NCI-H146 (cell line): ENCODE results near the gene CAB39L.

Source experiments
- DNase-seq: peaks from one replicate; lab custom pipeline; 2025; lab: John Stamatoyannopoulos, UW

The CAB39L gene

DNA sequence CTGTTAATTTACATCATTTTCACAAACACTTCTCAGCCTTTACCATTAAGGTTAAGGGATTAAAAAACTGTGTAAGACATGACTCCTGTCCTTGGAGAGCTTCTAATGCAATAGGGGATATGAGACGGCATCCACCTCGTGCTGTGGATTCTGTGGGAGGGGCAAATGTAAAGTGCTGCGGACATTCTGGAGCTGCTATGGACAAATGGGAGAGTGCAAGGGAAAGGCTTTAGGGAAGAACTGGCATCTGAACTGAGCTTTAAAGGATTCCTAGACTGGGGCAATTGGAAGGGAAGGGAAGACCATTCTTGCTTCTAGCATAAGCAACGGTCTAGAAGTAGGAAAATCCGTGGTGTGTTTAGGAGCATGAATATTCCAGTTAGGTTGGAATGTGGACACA is 164.8 kb downstream of the CAB39L start:
- DNase-seq, result no peak

DNA sequence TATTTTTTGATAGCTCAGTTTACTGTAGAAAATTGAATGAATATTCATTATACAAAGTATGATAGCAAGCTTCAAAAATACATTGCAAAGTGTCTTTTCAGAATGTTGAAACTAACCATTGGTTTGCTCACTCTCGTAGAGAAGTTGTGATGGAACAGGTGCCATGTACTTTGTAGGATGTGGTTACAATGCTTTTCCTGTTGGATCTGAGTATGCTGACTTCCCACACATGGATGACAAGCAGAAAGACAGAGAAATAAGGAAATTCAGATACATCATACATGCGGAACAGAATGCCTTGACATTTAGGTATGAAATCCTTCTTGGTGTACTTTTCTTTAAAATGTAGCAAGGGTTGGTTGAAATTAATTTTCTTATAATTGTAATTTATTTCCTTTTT is 165.7 kb downstream of the CAB39L start:
- no peak for DNase-seq

DNA sequence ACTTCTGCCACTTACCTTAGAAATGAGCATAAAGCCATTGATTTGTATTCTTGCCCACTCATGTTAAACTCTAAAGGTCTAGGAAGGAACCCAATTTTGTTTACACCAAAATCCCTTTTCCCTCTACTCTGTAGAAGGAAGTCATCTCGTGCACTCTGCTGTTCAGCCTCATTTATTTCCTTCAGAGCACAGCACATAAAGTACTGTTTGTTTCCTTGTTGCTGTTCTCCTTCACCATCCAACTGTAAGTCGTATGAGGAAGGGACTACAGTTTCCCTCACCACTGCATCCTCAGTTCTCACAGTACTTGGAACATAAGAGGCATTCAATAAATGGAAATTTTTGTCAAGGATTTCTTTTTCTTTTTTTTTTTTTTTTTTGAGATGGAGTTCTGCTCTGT is 171.6 kb downstream of the CAB39L start:
- no peak for DNase-seq

DNA sequence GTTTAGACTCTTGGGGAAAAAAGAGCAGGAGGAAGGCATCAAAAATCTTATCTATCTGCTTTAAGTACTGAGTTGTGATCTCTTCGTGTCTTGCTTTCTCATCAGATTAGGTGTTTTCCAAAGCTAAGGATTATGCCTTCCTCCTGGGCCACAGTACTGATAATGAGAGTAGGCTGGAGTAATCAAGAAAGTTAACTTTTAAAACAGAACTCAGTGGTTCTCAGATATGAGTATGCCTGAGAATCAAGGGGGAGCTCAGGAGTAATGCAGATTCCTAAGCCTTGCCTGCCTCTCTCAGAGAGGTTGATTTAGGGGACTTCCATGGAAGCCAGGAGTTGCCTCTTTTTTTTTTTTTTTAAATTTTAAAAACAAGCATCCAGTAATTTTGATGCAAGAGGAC is 172.6 kb downstream of the CAB39L start:
- DNase-seq, result no peak

DNA sequence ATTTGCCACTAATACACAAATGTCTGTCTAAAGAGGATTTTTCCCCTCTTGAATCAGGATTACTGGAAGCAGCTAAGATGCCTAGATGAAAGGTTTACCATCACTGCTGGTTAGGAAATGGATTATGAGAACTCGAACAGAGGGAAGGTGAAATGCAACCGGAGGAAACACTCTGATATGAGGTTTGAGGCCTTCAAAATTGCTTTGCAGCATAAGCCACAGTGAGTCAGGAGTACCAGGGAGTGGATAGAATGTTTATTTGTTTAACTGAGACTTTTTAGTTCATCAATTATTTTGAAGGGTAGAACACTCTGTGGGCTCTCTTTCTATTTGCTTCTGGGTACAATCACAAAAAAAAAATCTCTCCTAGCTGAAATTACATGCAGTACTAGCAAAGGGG is 178.0 kb downstream of the CAB39L start:
- DNase-seq, result no peak

DNA sequence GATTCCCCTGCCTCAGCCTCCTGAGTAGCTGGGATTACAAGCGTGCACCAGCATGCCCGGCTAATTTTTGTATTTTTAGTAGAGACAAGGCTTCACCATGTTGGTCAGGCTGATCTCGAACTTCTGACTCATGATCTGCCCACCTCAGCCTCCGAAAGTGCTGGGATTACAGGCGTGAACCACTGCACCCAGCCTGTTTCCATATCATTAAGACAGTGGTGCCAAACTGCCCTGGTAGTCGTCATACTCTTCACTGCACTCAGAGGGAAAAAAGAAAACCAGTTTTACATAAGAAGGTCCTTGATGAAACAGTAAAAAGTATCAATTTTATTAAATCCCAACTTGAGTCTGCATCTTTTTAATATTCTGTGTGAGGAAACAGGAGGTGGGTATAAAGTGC is 181.2 kb downstream of the CAB39L start:
- no peak for DNase-seq

DNA sequence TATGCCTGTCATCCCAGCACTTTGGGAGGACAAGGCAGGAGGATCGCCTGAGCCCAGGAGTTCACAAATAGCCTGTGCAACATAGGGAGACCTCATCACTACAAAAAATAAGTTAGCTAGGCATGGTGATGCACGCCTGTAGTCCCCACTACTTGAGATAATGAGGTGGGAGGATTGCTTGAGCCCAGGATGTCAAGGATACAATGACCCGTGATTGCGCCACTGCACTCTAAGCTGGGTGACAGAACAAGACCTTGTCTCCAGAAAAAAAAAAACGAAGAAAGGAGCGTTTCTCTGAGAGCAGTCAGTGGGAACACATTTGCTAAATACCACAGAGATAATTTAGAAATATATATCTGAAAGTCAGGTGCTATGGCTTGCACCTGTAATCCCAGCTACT is 184.3 kb downstream of the CAB39L start:
- no peak for DNase-seq
